TTC549 (cell line): ENCODE results near the gene NECTIN4.
"Not testable (repeated sequence)": the region's sequence is repeated elsewhere in the genome, so short reads cannot be mapped to it uniquely, and the experiment has no call there.

Experiments
- FAIRE-seq: peaks from 2 replicates; lab custom pipeline; 2012; peaks lifted over from hg19 to GRCh38; lab: Jason Lieb, UNC

Gene NECTIN4

GRCh38 chr1:161054232-161054631, 35.1 kb downstream of the NECTIN4 start:
- FAIRE-seq: no peak

- FAIRE-seq: no peak
Observed at GRCh38 chr1:161052899-161053298, 36.5 kb downstream of the NECTIN4 start.

GRCh38 chr1:161051219-161051618, 38.1 kb downstream of the NECTIN4 start:
- no peak for FAIRE-seq

- no peak for FAIRE-seq
Observed at GRCh38 chr1:161048949-161049722, 40.2 kb downstream of the NECTIN4 start.

GRCh38 chr1:161047436-161048420, 41.6 kb downstream of the NECTIN4 start:
- FAIRE-seq: no peak

- no peak for FAIRE-seq
Observed at GRCh38 chr1:161046605-161047228, 42.6 kb downstream of the NECTIN4 start.

- peak; percentile 93 for FAIRE-seq
Observed at GRCh38 chr1:161045736-161046604, 43.4 kb downstream of the NECTIN4 start, which contains the start of gene USF1. Gene USF1, minus strand, starts transcription at chr1:161045977. Its CDS starts 2,702 bp downstream, at chr1:161043275.

- FAIRE-seq: no peak
Observed at GRCh38 chr1:161044908-161045735, 44.2 kb downstream of the NECTIN4 start.

- FAIRE-seq: no peak
Observed at GRCh38 chr1:161044535-161044907, 44.8 kb downstream of the NECTIN4 start.

- no peak for FAIRE-seq
Observed at GRCh38 chr1:161039546-161039945, 49.8 kb downstream of the NECTIN4 start.

- FAIRE-seq: no peak
Observed at GRCh38 chr1:161039154-161039545, 50.2 kb downstream of the NECTIN4 start.

- FAIRE-seq: no peak
Observed at GRCh38 chr1:161038523-161039153, 50.7 kb downstream of the NECTIN4 start, which contains the start of gene TSTD1. Gene TSTD1, minus strand, starts transcription at chr1:161038964. Its CDS starts 75 bp downstream, at chr1:161038889.

GRCh38 chr1:161037661-161038522, 51.5 kb downstream of the NECTIN4 start:
- FAIRE-seq: no peak

- no peak for FAIRE-seq
Observed at GRCh38 chr1:161033751-161034150, 55.6 kb downstream of the NECTIN4 start.

GRCh38 chr1:161032409-161032808, 56.9 kb downstream of the NECTIN4 start:
- no peak for FAIRE-seq

GRCh38 chr1:161031874-161032273, 57.5 kb downstream of the NECTIN4 start:
- FAIRE-seq: no peak

- FAIRE-seq: not testable (repeated sequence)
Observed at GRCh38 chr1:161029466-161029865, 59.9 kb downstream of the NECTIN4 start.

GRCh38 chr1:161026954-161027353, 62.4 kb downstream of the NECTIN4 start:
- not testable (repeated sequence) for FAIRE-seq

- FAIRE-seq: not testable (repeated sequence)
Observed at GRCh38 chr1:161022432-161022831, 66.9 kb downstream of the NECTIN4 start.
